M059J (cell line): ENCODE measurements around the gene PACRG. TPM values are rescaled to one million over a fixed set of nuclear protein-coding genes. Genes with fewer than 3 reads are reported as not detected.
"Not testable (repeated sequence)": the region's sequence is repeated elsewhere in the genome, so short reads cannot be mapped to it uniquely, and the experiment has no call there.

Source experiments
- DNase-seq: peaks from one replicate; pipeline ENCODE4 v3.0.0-alpha.2; 2012; ENCODE audit warnings: low read depth
- total RNA-seq: library from RNA; depleted of rRNA; stranded (reverse); fragments of >200 nt; shearing (Covaris generic); gene quantifications from 2 replicates; pipeline ENCODE4 v1.2.3, GENCODE V29; 2014; rRNA removed

The PACRG gene
- total RNA-seq = 0.12 TPM in 1 of 2 replicates, not detected in the other

GRCh38 chr6:162727322-162728182 is at the start of gene PACRG, which contains the start of gene PRKN:
Gene PACRG (plus strand): TSS chr6:162727974.
Gene PRKN (minus strand): TSS chr6:162727766.
- peak; percentile 97 for DNase-seq

GRCh38 chr6:162678896-162679295 is 48.9 kb upstream of the PACRG start:
- DNase-seq = not testable (repeated sequence)

- DNase-seq = no peak
Observed at GRCh38 chr6:162679681-162680080, 48.1 kb upstream of the PACRG start.

- no peak for DNase-seq
Observed at GRCh38 chr6:162680367-162680766, 47.4 kb upstream of the PACRG start.

GRCh38 chr6:162680871-162681270 is 46.9 kb upstream of the PACRG start:
- DNase-seq = no peak

GRCh38 chr6:162681447-162681846 is 46.3 kb upstream of the PACRG start:
- no peak for DNase-seq

- DNase-seq = no peak
Observed at GRCh38 chr6:162683135-162683534, 44.6 kb upstream of the PACRG start.

- no peak for DNase-seq
Observed at GRCh38 chr6:162684052-162684451, 43.7 kb upstream of the PACRG start.

GRCh38 chr6:162684961-162685360 is 42.8 kb upstream of the PACRG start:
- no peak for DNase-seq

GRCh38 chr6:162685586-162685985 is 42.2 kb upstream of the PACRG start:
- no peak for DNase-seq

- DNase-seq = no peak
Observed at GRCh38 chr6:162688751-162689345, 38.9 kb upstream of the PACRG start.

GRCh38 chr6:162690158-162690557 is 37.6 kb upstream of the PACRG start:
- DNase-seq = no peak

GRCh38 chr6:162697872-162698403 is 29.8 kb upstream of the PACRG start:
- no peak for DNase-seq

- DNase-seq = no peak
Observed at GRCh38 chr6:162698440-162698839, 29.3 kb upstream of the PACRG start.

- no peak for DNase-seq
Observed at GRCh38 chr6:162699961-162700360, 27.8 kb upstream of the PACRG start.

- no peak for DNase-seq
Observed at GRCh38 chr6:162700966-162701365, 26.8 kb upstream of the PACRG start.

GRCh38 chr6:162701551-162701950 is 26.2 kb upstream of the PACRG start:
- DNase-seq = no peak

- no peak for DNase-seq
Observed at GRCh38 chr6:162702446-162702845, 25.3 kb upstream of the PACRG start.

GRCh38 chr6:162704001-162704400 is 23.8 kb upstream of the PACRG start:
- no peak for DNase-seq

GRCh38 chr6:162705736-162706135 is 22.0 kb upstream of the PACRG start:
- DNase-seq = no peak

- DNase-seq = no peak
Observed at GRCh38 chr6:162706232-162706631, 21.5 kb upstream of the PACRG start.

- no peak for DNase-seq
Observed at GRCh38 chr6:162708971-162709370, 18.8 kb upstream of the PACRG start.

GRCh38 chr6:162709431-162709830 is 18.3 kb upstream of the PACRG start:
- DNase-seq = no peak
